Spleen (tissue), 11 donors: ENCODE results near the gene SKAP2. TPM values are rescaled to one million over a fixed set of nuclear protein-coding genes. Genes with fewer than 3 reads are reported as not detected.

Source experiments
- DNase-seq: peaks from one replicate; pipeline ENCODE4 v3.0.0-alpha.2; 2020
- H3K27ac ChIP-seq, 8 donors: fragments of 200-600 bp; sonication (generic) in 7 of 8; 1 replicate in 4 of 8; 2 replicates in 4 of 8; pipeline versions ENCODE4 v1.5.0 to v1.8.0; 2016 to 2021; ENCODE audit warnings: inconsistent platforms in 4 of 8, mild to moderate bottlenecking in 4 of 8, moderate library complexity in 1 of 8
- H3K27me3 ChIP-seq, 7 donors: fragments of 200-600 bp; sonication (generic) in 6 of 7; replicated peaks in 1 of 7; 1 replicate in 4 of 7; 2 replicates in 3 of 7; pipeline versions ENCODE4 v1.5.0 to v1.8.0; 2016 to 2021; ENCODE audit warnings: inconsistent platforms in 3 of 7, mild to moderate bottlenecking in 1 of 7
- H3K36me3 ChIP-seq, 6 donors: fragments of 200-600 bp; sonication (generic) in 5 of 6; 1 replicate in 4 of 6; 2 replicates in 2 of 6; pipeline versions ENCODE4 v1.5.0 to v1.8.0; 2016 to 2021; ENCODE audit warnings: inconsistent platforms in 2 of 6
- H3K4me1 ChIP-seq, 6 donors: fragments of 200-600 bp; sonication (generic) in 5 of 6; 1 replicate in 3 of 6; 2 replicates in 3 of 6; pipeline versions ENCODE4 v1.5.0 to v1.8.0; 2016 to 2021; ENCODE audit warnings: inconsistent platforms in 3 of 6
- H3K4me3 ChIP-seq, 8 donors: fragments of 200-600 bp; sonication (generic) in 7 of 8; 1 replicate in 4 of 8; 2 replicates in 4 of 8; pipeline versions ENCODE4 v1.5.0 to v1.8.0; 2016 to 2021; ENCODE audit warnings: inconsistent platforms in 4 of 8, mild to moderate bottlenecking in 4 of 8, moderate library complexity in 2 of 8
- H3K9me3 ChIP-seq, 8 donors: fragments of 200-600 bp; sonication (generic) in 7 of 8; 1 replicate in 4 of 8; 2 replicates in 4 of 8; pipeline versions ENCODE4 v1.5.0 to v1.8.0; 2016 to 2021; ENCODE audit warnings: inconsistent platforms in 4 of 8
- CTCF ChIP-seq, 11 experiments: fragments of 200-600 bp in 7 of 11; fragments of 450-650 bp in 4 of 11; sonication (generic) in 4 of 11; IDR thresholded peaks in 8 of 11; conservative IDR thresholded peaks in 3 of 11; 1 replicate in 7 of 11; 2 replicates in 4 of 11; pipeline versions ENCODE4 v1.4.0 to v1.8.0; 2016 to 2021; ENCODE audit warnings: antibody characterized with exemption in 11 of 11, inconsistent platforms in 4 of 11, mild to moderate bottlenecking in 1 of 11
- POLR2A ChIP-seq, 3 donors: fragments of 450-650 bp; IDR thresholded peaks; one replicate each; pipeline ENCODE4 v1.5.1; 2017; ENCODE audit warnings: antibody characterized with exemption in 3 of 3, mild to moderate bottlenecking in 1 of 3
- POLR2AphosphoS5 ChIP-seq, 3 donors: sonication (generic); formaldehyde crosslinking; IDR thresholded peaks; one replicate each; pipeline ENCODE4 v1.5.1; 2017; ENCODE audit warnings: antibody characterized with exemption in 3 of 3
- WGBS, 5 donors: extraction: QIAGEN DNeasy Blood & Tissue Kit in 3 of 5; methylation state at CpG; one replicate each; pipeline versions ENCODE4 v1.1.5 to v1.1.7; 2013 to 2018; 5-methylcytosine and 5-hydroxymethylcytosine counted together
- intact Hi-C: fragments of 100-400 bp; cut with DNase I; formaldehyde crosslinking; loops from one replicate; pipeline ENCODE4 v1.15.0; 2023; ENCODE audit warnings: low total_unique reads
- polyA plus RNA-seq, 3 donors: library from polyadenylated mRNA; stranded (reverse); fragments of 200-250 nt; gene quantifications; one replicate each; pipeline ENCODE4 v1.2.1, GENCODE V29; 2013
- total RNA-seq, 7 donors: library from RNA; depleted of rRNA in 3 of 7; stranded (reverse); fragments of >200 nt in 3 of 7; fragmentation: NEBNext Ultra II Directional in 4 of 7; extraction: Animal tissue kit (Norgen Biotek cat#: 25700) in 4 of 7; gene quantifications; one replicate each; pipeline versions ENCODE4 v1.1.0 to v1.2.1, GENCODE V29; 2016 to 2021
- donor health status: healthy with polysubstance abuse.
- donor health status: DM: no; HTN: no; CAD: no; lungs with moderate emphysema.
- donor health status: DM: no; HTN: no; CAD: no.
- donor health status: Bipolar disorder and iron deficiency.
- donor health status: healthy.
- donor health status: DM: no; HTN: no; CAD: no.
- donor health status: DM: yes; HTN: yes; CAD: no.

Gene SKAP2
- total and polyA plus RNA-seq, 10 donors, result 14.8 to 87.2 (median 61.7) TPM

DNA sequence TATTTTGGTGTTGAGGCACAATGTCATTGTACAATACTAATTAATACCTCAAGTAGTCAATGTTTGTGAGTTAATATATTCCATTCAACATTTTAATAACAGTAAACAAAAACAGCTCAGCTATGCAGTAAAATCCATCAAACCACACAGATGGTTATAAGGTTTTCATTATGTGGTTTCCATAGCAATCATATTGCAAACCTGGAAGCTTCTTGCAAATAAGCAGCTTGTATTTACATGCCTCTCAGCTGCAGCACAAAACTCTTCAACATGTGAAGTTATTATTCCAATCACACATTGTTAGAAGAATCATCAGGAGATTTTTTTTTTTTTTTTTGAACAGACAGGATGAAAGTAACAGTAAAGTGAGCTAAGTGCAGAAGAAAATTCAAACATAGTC, 170.2 kb downstream of the SKAP2 start:
- no peak for DNase-seq
- no peak overlapping the region for H3K4me3 ChIP-seq
- H3K27me3 ChIP-seq, result no peaks in the 10 kb centered on the region
- H3K27ac ChIP-seq, result no peak overlapping the region
- intact Hi-C loops, result no loop called here
- no peak for TF ChIP-seq CTCF (IDR thresholded peaks at IDR 0.05 in 8 of 11, conservative IDR thresholded peaks at IDR 0.05 in 3 of 11)
- TF ChIP-seq POLR2A (IDR thresholded peaks at IDR 0.05), result no peak
- no peak for TF ChIP-seq POLR2AphosphoS5 (IDR thresholded peaks at IDR 0.05)
- peaks cover 0 to 6% (median 0%) of the 10 kb centered on the region in 6 donors for H3K36me3 ChIP-seq
- peaks cover 7 to 32% (median 18%) of the 10 kb centered on the region in 6 donors for H3K4me1 ChIP-seq
- H3K9me3 ChIP-seq, result no peaks in the 10 kb centered on the region

DNA sequence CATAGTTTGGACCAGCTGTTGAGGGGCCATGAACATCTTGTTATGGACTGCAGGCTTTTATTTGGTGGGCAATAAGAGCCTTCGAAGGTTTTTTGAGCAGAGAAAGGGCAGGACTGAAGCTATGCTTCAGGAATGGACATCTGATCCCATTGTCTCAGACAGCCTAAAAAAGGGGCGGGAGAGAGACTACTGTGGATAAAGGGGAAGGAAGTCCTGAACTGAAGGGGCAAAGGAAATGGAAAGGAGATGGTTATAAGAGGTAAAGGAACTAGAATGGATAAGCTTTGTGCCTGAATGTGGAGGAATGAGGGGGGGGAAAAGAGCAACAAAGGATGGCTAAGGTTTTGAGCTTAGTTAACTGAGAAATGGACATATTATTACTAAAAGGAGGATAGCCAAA, 172.5 kb downstream of the SKAP2 start:
- DNase-seq, result no peak
- H3K27me3 ChIP-seq, result no peaks in the 10 kb centered on the region
- no peak overlapping the region for H3K4me3 ChIP-seq
- H3K36me3 ChIP-seq, result peaks cover 0 to 6% (median 0%) of the 10 kb centered on the region in 6 donors
- H3K4me1 ChIP-seq, result peaks cover 12 to 54% (median 29%) of the 10 kb centered on the region in 6 donors
- intact Hi-C loops, result no loop called here
- H3K9me3 ChIP-seq, result no peaks in the 10 kb centered on the region
- TF ChIP-seq POLR2A (IDR thresholded peaks at IDR 0.05) (no peak), POLR2AphosphoS5 (IDR thresholded peaks at IDR 0.05) (no peak), CTCF (IDR thresholded peaks at IDR 0.05 in 8 of 11, conservative IDR thresholded peaks at IDR 0.05 in 3 of 11) (no peak)
- H3K27ac ChIP-seq, result no peak overlapping the region
- WGBS, 5 donors, result 45 to 53% (median 49%) methylated on average over 2 of the region's 2 CpGs

DNA sequence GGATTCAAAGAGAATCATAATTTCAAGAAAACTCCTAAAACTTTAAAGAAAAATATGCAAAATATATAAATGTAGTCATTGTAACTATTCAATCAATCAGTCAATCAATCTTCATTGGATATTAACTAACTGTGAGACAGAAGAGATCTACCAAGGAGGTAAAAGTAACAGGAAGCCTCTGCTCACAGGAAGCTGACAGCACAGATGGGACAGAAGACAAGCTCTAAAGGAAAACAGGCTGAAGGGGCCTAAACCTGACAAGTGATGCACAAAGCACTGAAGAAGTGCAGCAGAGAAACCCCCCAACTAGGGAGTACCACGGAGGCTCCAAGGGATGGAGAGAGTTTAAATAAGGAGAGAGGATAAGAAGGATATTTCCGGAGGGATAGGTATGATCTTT, 173.0 kb downstream of the SKAP2 start:
- 37 to 54% (median 49%) methylated on average over 2 of the region's 2 CpGs for WGBS, 5 donors
- intact Hi-C loops, result no loop called here
- H3K4me3 ChIP-seq, result no peak overlapping the region
- H3K36me3 ChIP-seq, result peaks cover 0 to 6% (median 0%) of the 10 kb centered on the region in 6 donors
- H3K9me3 ChIP-seq, result no peaks in the 10 kb centered on the region
- no peak for DNase-seq
- H3K27ac ChIP-seq, result no peak overlapping the region
- H3K27me3 ChIP-seq, result no peaks in the 10 kb centered on the region
- TF ChIP-seq POLR2A (IDR thresholded peaks at IDR 0.05) (no peak), CTCF (IDR thresholded peaks at IDR 0.05 in 8 of 11, conservative IDR thresholded peaks at IDR 0.05 in 3 of 11) (no peak), POLR2AphosphoS5 (IDR thresholded peaks at IDR 0.05) (no peak)
- peaks cover 12 to 59% (median 33%) of the 10 kb centered on the region in 6 donors for H3K4me1 ChIP-seq

- no peaks in the 10 kb centered on the region for H3K27me3 ChIP-seq
- peaks cover 12 to 70% (median 37%) of the 10 kb centered on the region in 6 donors for H3K4me1 ChIP-seq
- intact Hi-C loops, result no loop called here
- H3K9me3 ChIP-seq, result no peaks in the 10 kb centered on the region
- H3K27ac ChIP-seq, result peak overlapping the region in 2 of 8 donors; percentile 25 to 42
- no peak overlapping the region for H3K4me3 ChIP-seq
- 87 to 98% (median 95%) methylated on average over 2 of the region's 2 CpGs for WGBS, 5 donors
- H3K36me3 ChIP-seq, result peaks cover 0 to 6% (median 0%) of the 10 kb centered on the region in 6 donors
- DNase-seq, result no peak
- TF ChIP-seq POLR2A (IDR thresholded peaks at IDR 0.05) (no peak), CTCF (IDR thresholded peaks at IDR 0.05 in 8 of 11, conservative IDR thresholded peaks at IDR 0.05 in 3 of 11) (no peak), POLR2AphosphoS5 (IDR thresholded peaks at IDR 0.05) (no peak)
Observed at GRCh38 chr7:26690135-26690805, 174.1 kb downstream of the SKAP2 start.
